K562 (cell line): Measurements from ENCODE around the gene PRM3. TPM values are rescaled to one million over a fixed set of nuclear protein-coding genes. Genes with fewer than 3 reads are reported as not detected.

Experiments used
- KAT8 ChIP-seq: fragments of 450-650 bp; IDR thresholded peaks from 2 replicates; pipeline ENCODE4 v1.6.1; 2016; ENCODE audit warnings: low read depth, mild to moderate bottlenecking
- RCOR1 ChIP-seq, 2 experiments: IDR thresholded peaks; 2 replicates each; pipeline ENCODE4 v1.6.1; 2012; ENCODE audit warnings: low read depth in 2 of 2, low read length in 2 of 2, borderline replicate concordance in 1 of 2, improper control_type of control experiment in 1 of 2
- RFX5 ChIP-seq: IDR thresholded peaks from 2 replicates; pipeline ENCODE4 v1.6.1; 2011; ENCODE audit warnings: low read depth, mild to moderate bottlenecking, improper control_type of control experiment, low read length
- SRF ChIP-seq, 2 experiments: fragments of 250-450, 450-650 bp in 1 of 2; sonication (Bioruptor Pico) in 1 of 2; sonication (generic) in 1 of 2; formaldehyde crosslinking; IDR thresholded peaks; 2 replicates each; pipeline versions ENCODE4 v1.5.0 to v1.5.1; 2020 to 2022; ENCODE audit warnings: mild to moderate bottlenecking in 1 of 2, missing genetic modification reagents in 1 of 2
- ZC3H11A ChIP-seq: IDR thresholded peaks from 2 replicates; pipeline ENCODE4 v1.6.1; 2012; ENCODE audit warnings: low read depth, low read length, improper control_type of control experiment
- ZNF41 ChIP-seq: fragments of 250-450 bp; sonication (Bioruptor Pico); conservative IDR thresholded peaks from 2 replicates; pipeline ENCODE4 v1.4.0; 2020; ENCODE audit warnings: mild to moderate bottlenecking
- ZNF830 ChIP-seq: fragments of 250-450 bp; sonication (Bioruptor Pico); IDR thresholded peaks from 2 replicates; pipeline ENCODE4 v1.5.0; 2021; ENCODE audit warnings: mild to moderate bottlenecking
- polyA plus RNA-seq, 8 experiments: library from polyadenylated mRNA; depleted of rRNA in 4 of 8; stranded (reverse) in 5 of 8; unstranded in 3 of 8; fragments of >200 nt; fragmentation: Nextera tagmentation in 2 of 8; fragmentation: Illumina TruSeq in 1 of 8; extraction: Ambion mirVana in 2 of 8; extraction: Trizol in 1 of 8; gene quantifications; 2 replicates each; pipeline versions ENCODE4 v1.2.1 to v1.2.3, GENCODE V29; 2011 to 2014; ENCODE audit warnings: inconsistent platforms in 1 of 8, missing spikeins in 1 of 8
- total RNA-seq, 7 experiments: library from RNA; depleted of rRNA in 6 of 7; stranded (reverse); fragments of >200 nt in 6 of 7; fragmentation: Illumina TruSeq in 2 of 7; extraction: Trizol in 2 of 7; gene quantifications; 2 replicates each; pipeline versions ENCODE4 v1.2.1 to v1.2.3, GENCODE V29; 2011 to 2021; ENCODE audit warnings: low replicate concordance in 1 of 7
- TF ChIP-seq, protein P1 (sequence below): sonication (generic); formaldehyde crosslinking; IDR thresholded peaks from 2 replicates; pipeline ENCODE4 v1.8.0; 2022; ENCODE audit warnings: missing genetic modification reagents, mild to moderate bottlenecking, borderline replicate concordance
- TF ChIP-seq, protein P2 (sequence below): fragments of 450-650 bp; IDR thresholded peaks from 2 replicates; pipeline ENCODE4 v1.6.1; 2018; ENCODE audit not compliant: partially characterized antibody
- TF ChIP-seq, protein P3 (sequence below): fragments of 200-600 bp; sonication (generic); IDR thresholded peaks from one replicate; pipeline ENCODE4 v1.6.1; 2012; ENCODE audit warnings: mild to moderate bottlenecking, low read depth, low read length, inconsistent platforms

The PRM3 gene
- total and polyA plus RNA-seq, 9 of the 15 experiments (the other 6 are each of a cell fraction or from before 2014, with no cell fraction given): not detected

DNA sequence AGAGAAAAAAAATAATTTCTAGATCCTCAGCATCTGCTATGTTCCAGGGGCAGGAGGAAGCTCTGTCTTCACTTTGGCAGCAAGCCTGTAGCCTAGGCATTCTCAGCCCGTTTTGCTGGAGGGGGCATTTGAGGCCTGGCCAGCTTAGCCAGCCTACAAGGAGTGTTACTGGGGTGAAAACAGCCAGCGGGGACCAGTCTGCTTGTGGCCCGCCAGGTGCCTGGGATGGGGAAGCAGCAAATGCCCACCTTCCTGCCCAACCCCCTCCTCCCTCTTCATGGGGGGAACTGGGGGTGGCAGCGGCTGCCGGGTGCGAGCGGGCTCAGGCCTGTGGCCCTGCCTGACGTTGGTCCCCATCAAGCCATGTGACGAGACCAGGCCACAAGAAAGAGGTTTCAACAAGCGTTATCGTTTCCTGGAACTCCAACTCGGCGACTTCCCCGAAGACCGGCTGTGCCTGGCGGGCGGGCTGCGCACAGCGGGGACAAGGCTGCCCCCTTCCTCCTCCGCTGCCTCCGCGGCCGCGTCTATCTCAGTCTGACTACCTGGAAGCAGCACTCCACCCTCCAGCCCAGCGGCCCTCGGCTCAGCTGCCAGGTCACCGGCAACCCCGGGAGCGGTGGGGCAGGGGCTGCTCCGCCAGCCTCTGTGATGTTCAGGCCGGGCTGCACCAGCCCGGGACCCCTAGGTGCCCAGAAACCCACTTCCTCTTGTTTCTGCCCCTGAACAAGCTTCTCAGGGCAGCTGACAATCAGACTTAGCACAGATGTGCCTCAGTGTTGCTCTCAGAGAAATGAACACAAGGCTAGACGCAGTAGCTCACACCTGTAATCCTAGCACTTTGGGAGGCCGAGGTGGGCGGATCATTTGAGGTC, 40.3 kb downstream of the PRM3 start (continued):
- TF ChIP-seq SRF (CRISPR knock-in tag; IDR thresholded peaks at IDR 0.05) (no peak), ZNF830 (CRISPR knock-in tag) (no peak; the same call in none of the 2 replicates), RFX5 (no peak), KAT8 (no peak), ZNF41 (CRISPR knock-in tag) (peak; percentile 62; the same call in 1 of the 2 replicates), RCOR1 (IDR thresholded peaks at IDR 0.05; ENCODE audit: borderline replicate concordance in 1 of 2, low read depth in 2 of 2, low read length in 2 of 2) (peak in 1 of 2 experiments; percentile 90; a peak in 2 of 4 replicates), ZC3H11A (no peak)
- TF ChIP-seq, protein P1, sequence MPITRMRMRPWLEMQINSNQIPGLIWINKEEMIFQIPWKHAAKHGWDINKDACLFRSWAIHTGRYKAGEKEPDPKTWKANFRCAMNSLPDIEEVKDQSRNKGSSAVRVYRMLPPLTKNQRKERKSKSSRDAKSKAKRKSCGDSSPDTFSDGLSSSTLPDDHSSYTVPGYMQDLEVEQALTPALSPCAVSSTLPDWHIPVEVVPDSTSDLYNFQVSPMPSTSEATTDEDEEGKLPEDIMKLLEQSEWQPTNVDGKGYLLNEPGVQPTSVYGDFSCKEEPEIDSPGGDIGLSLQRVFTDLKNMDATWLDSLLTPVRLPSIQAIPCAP (CRISPR knock-in tag): no peak
- TF ChIP-seq, protein P2, sequence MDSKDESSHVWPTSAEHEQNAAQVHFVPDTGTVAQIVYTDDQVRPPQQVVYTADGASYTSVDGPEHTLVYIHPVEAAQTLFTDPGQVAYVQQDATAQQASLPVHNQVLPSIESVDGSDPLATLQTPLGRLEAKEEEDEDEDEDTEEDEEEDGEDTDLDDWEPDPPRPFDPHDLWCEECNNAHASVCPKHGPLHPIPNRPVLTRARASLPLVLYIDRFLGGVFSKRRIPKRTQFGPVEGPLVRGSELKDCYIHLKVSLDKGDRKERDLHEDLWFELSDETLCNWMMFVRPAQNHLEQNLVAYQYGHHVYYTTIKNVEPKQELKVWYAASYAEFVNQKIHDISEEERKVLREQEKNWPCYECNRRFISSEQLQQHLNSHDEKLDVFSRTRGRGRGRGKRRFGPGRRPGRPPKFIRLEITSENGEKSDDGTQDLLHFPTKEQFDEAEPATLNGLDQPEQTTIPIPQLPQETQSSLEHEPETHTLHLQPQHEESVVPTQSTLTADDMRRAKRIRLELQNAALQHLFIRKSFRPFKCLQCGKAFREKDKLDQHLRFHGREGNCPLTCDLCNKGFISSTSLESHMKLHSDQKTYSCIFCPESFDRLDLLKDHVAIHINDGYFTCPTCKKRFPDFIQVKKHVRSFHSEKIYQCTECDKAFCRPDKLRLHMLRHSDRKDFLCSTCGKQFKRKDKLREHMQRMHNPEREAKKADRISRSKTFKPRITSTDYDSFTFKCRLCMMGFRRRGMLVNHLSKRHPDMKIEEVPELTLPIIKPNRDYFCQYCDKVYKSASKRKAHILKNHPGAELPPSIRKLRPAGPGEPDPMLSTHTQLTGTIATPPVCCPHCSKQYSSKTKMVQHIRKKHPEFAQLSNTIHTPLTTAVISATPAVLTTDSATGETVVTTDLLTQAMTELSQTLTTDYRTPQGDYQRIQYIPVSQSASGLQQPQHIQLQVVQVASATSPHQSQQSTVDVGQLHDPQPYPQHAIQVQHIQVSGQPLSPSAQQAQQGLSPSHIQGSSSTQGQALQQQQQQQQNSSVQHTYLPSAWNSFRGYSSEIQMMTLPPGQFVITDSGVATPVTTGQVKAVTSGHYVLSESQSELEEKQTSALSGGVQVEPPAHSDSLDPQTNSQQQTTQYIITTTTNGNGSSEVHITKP: peak; percentile 5
- TF ChIP-seq, protein P3, sequence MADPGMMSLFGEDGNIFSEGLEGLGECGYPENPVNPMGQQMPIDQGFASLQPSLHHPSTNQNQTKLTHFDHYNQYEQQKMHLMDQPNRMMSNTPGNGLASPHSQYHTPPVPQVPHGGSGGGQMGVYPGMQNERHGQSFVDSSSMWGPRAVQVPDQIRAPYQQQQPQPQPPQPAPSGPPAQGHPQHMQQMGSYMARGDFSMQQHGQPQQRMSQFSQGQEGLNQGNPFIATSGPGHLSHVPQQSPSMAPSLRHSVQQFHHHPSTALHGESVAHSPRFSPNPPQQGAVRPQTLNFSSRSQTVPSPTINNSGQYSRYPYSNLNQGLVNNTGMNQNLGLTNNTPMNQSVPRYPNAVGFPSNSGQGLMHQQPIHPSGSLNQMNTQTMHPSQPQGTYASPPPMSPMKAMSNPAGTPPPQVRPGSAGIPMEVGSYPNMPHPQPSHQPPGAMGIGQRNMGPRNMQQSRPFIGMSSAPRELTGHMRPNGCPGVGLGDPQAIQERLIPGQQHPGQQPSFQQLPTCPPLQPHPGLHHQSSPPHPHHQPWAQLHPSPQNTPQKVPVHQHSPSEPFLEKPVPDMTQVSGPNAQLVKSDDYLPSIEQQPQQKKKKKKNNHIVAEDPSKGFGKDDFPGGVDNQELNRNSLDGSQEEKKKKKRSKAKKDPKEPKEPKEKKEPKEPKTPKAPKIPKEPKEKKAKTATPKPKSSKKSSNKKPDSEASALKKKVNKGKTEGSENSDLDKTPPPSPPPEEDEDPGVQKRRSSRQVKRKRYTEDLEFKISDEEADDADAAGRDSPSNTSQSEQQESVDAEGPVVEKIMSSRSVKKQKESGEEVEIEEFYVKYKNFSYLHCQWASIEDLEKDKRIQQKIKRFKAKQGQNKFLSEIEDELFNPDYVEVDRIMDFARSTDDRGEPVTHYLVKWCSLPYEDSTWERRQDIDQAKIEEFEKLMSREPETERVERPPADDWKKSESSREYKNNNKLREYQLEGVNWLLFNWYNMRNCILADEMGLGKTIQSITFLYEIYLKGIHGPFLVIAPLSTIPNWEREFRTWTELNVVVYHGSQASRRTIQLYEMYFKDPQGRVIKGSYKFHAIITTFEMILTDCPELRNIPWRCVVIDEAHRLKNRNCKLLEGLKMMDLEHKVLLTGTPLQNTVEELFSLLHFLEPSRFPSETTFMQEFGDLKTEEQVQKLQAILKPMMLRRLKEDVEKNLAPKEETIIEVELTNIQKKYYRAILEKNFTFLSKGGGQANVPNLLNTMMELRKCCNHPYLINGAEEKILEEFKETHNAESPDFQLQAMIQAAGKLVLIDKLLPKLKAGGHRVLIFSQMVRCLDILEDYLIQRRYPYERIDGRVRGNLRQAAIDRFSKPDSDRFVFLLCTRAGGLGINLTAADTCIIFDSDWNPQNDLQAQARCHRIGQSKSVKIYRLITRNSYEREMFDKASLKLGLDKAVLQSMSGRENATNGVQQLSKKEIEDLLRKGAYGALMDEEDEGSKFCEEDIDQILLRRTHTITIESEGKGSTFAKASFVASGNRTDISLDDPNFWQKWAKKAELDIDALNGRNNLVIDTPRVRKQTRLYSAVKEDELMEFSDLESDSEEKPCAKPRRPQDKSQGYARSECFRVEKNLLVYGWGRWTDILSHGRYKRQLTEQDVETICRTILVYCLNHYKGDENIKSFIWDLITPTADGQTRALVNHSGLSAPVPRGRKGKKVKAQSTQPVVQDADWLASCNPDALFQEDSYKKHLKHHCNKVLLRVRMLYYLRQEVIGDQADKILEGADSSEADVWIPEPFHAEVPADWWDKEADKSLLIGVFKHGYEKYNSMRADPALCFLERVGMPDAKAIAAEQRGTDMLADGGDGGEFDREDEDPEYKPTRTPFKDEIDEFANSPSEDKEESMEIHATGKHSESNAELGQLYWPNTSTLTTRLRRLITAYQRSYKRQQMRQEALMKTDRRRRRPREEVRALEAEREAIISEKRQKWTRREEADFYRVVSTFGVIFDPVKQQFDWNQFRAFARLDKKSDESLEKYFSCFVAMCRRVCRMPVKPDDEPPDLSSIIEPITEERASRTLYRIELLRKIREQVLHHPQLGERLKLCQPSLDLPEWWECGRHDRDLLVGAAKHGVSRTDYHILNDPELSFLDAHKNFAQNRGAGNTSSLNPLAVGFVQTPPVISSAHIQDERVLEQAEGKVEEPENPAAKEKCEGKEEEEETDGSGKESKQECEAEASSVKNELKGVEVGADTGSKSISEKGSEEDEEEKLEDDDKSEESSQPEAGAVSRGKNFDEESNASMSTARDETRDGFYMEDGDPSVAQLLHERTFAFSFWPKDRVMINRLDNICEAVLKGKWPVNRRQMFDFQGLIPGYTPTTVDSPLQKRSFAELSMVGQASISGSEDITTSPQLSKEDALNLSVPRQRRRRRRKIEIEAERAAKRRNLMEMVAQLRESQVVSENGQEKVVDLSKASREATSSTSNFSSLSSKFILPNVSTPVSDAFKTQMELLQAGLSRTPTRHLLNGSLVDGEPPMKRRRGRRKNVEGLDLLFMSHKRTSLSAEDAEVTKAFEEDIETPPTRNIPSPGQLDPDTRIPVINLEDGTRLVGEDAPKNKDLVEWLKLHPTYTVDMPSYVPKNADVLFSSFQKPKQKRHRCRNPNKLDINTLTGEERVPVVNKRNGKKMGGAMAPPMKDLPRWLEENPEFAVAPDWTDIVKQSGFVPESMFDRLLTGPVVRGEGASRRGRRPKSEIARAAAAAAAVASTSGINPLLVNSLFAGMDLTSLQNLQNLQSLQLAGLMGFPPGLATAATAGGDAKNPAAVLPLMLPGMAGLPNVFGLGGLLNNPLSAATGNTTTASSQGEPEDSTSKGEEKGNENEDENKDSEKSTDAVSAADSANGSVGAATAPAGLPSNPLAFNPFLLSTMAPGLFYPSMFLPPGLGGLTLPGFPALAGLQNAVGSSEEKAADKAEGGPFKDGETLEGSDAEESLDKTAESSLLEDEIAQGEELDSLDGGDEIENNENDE: no peak
